ENCODE measurements around the gene SEMA4D. TPM values are rescaled to one million over a fixed set of nuclear protein-coding genes. Genes with fewer than 3 reads are reported as not detected.

The SEMA4D gene
- total and polyA plus RNA-seq, 9 of the 15 experiments (the other 6 are each of a cell fraction or from before 2014, with no cell fraction given): 0.38 to 5.1 (median 1.8) TPM

DNA sequence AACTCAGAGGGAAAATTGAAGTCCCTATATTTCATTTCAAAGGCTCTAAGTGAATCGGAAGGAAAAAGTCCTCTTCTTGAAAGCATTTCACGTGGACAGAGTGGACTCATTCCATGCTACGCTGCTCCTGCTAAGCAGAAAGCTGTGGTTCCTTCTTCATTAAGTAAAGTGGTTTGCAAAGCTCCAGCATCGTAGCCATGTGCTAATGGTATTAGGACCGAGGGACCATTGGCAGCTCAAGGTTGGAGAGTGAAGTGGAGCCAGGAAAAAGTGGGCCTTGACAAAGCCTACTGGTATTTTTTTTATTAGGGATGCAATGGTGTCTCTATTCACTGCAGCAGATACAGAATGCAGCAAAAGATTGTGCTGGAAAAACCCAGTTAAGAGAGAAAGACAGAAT lies 16.4 kb upstream of the SEMA4D start:
- Histone ChIP-seq H3K36me3 (ENCODE audit: control insufficient read depth, insufficient read depth, low read length) (no peaks in the 10 kb centered on the region), H3K9ac (ENCODE audit: insufficient read depth in 1 of 2, low read depth in 2 of 2, low read length in 2 of 2) (no peak overlapping the region), H3K9me1 (ENCODE audit: control insufficient read depth, insufficient read depth, low read length) (no peaks in the 10 kb centered on the region), H3K4me3 (no peak overlapping the region), H2AFZ (ENCODE audit: low read depth, low read length) (no peak overlapping the region), H3K27me3 (ENCODE audit: control insufficient read depth in 2 of 2, insufficient read depth in 2 of 2, low read length in 2 of 2) (peaks cover 0 to 13% of the 10 kb centered on the region in 2 experiments; a peak in 2 of 5 replicates), H3K79me2 (ENCODE audit: control insufficient read depth, insufficient read depth, low read length) (no peaks in the 10 kb centered on the region), H3K27ac (ENCODE audit: extremely low read depth, low read depth, low read length) (no peak overlapping the region), H3K9me3 (replicated peaks; ENCODE audit: control insufficient read depth, insufficient read depth, low read depth, low read length) (no peaks in the 10 kb centered on the region), H3K4me2 (ENCODE audit: insufficient read depth, low read length) (no peak overlapping the region), H3K4me1 (replicated peaks in 1 of 2; ENCODE audit: control insufficient read depth in 2 of 2, insufficient read depth in 2 of 2, low read length in 2 of 2) (no peaks in the 10 kb centered on the region), H4K20me1 (replicated peaks; ENCODE audit: control insufficient read depth, insufficient read depth, low read length) (no peaks in the 10 kb centered on the region)
- TF ChIP-seq FOXP1 (CRISPR knock-in tag; IDR thresholded peaks at IDR 0.05): no peak
- TF ChIP-seq, protein P1, sequence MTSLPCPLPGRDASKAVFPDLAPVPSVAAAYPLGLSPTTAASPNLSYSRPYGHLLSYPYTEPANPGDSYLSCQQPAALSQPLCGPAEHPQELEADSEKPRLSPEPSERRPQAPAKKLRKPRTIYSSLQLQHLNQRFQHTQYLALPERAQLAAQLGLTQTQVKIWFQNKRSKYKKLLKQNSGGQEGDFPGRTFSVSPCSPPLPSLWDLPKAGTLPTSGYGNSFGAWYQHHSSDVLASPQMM (CRISPR knock-in tag; IDR thresholded peaks at IDR 0.05): no peak
- no peak for TF ChIP-seq ELF2 (CRISPR knock-in tag; IDR thresholded peaks at IDR 0.05)
- TF ChIP-seq CC2D1A (IDR thresholded peaks at IDR 0.05): no peak
- TF ChIP-seq ZC3H8 (IDR thresholded peaks at IDR 0.05): no peak
- TF ChIP-seq JUNB (CRISPR knock-in tag; conservative IDR thresholded peaks at IDR 0.05): no peak
- no peak for TF ChIP-seq ADNP (tag; IDR thresholded peaks at IDR 0.05)
- no peak for TF ChIP-seq MCM5 (IDR thresholded peaks at IDR 0.05; ENCODE audit: low read depth)
- no peak for TF ChIP-seq IRF2 (CRISPR knock-in tag; IDR thresholded peaks at IDR 0.05)
- TF ChIP-seq SMAD2 (IDR thresholded peaks at IDR 0.05; ENCODE audit: low read depth, low read length): no peak
- TF ChIP-seq ZNF668 (CRISPR knock-in tag; IDR thresholded peaks at IDR 0.05): no peak
- intact Hi-C loops (cut with micrococcal nuclease) (no loop called here), in situ Hi-C loops (cut with MboI) (no loop called here)
- FAIRE-seq (no peak), ATAC-seq (no peak), DNase-seq (ENCODE audit: extremely low read depth in 1 of 4, low spot score in 3 of 4) (no peak)
- CTCF ChIA-PET (ENCODE audit: low intra/inter-chr PET ratio): no interaction called here
- no TSS peak for BruUV-seq (replicated peaks)
- POLR2A ChIA-PET: no interaction called here
- 4% methylated on average over 5 of the region's 5 CpGs for WGBS (ENCODE audit: insufficient coverage, low coverage, missing lambda C conversion rate)

All from K562 (cell line).